GM12878 (cell line): ENCODE data around the gene XRCC6. TPM values are rescaled to one million over a fixed set of nuclear protein-coding genes. Genes with fewer than 3 reads are reported as not detected.

Experiments used
- BACH1 ChIP-seq: fragments of 450-650 bp; IDR thresholded peaks from 2 replicates; pipeline ENCODE4 v1.6.1; 2017; ENCODE audit warnings: mild to moderate bottlenecking, borderline replicate concordance
- BHLHE40 ChIP-seq, 2 experiments: fragments of 450-650 bp in 1 of 2; IDR thresholded peaks; 2 replicates each; pipeline ENCODE4 v1.6.1; 2011 to 2017; ENCODE audit warnings: low read depth in 2 of 2, borderline replicate concordance in 1 of 2, improper control_type of control experiment in 1 of 2, low read length in 1 of 2, mild to moderate bottlenecking in 1 of 2
- BRCA1 ChIP-seq: IDR thresholded peaks from 2 replicates; pipeline ENCODE4 v1.6.1; 2011; ENCODE audit warnings: low read depth, low read length, improper control_type of control experiment
- DPF2 ChIP-seq: fragments of 450-650 bp; IDR thresholded peaks from 2 replicates; pipeline ENCODE4 v1.6.1; 2017; ENCODE audit warnings: mild to moderate bottlenecking
- GABPA ChIP-seq: IDR thresholded peaks from 2 replicates; pipeline ENCODE4 v1.6.1; 2014; ENCODE audit warnings: antibody characterized with exemption, low read depth, mild to moderate bottlenecking, inconsistent platforms
- GATAD2B ChIP-seq: fragments of 450-650 bp; conservative IDR thresholded peaks from 2 replicates; pipeline ENCODE4 v1.6.1; 2017; ENCODE audit warnings: low read depth, mild to moderate bottlenecking, moderate library complexity
- JUND ChIP-seq: IDR thresholded peaks from 2 replicates; pipeline ENCODE4 v1.6.1; 2012; ENCODE audit warnings: low read depth, mild to moderate bottlenecking, low read length, improper control_type of control experiment, moderate library complexity
- MEF2B ChIP-seq: fragments of 450-650 bp; IDR thresholded peaks from 2 replicates; pipeline ENCODE4 v1.6.1; 2018; ENCODE audit warnings: mild to moderate bottlenecking, moderate library complexity; ENCODE audit not compliant: partially characterized antibody, poor library complexity, severe bottlenecking
- PML ChIP-seq: IDR thresholded peaks from 2 replicates; pipeline ENCODE4 v1.6.1; 2012; ENCODE audit warnings: low read length, inconsistent platforms
- SP1 ChIP-seq: IDR thresholded peaks from one replicate; pipeline ENCODE4 v1.6.1; 2011; ENCODE audit warnings: low read depth, low read length
- SRF ChIP-seq, 2 experiments: IDR thresholded peaks; 2 replicates each; pipeline ENCODE4 v1.6.1; 2011; ENCODE audit warnings: low read depth in 2 of 2, low read length in 2 of 2, mild to moderate bottlenecking in 1 of 2, moderate library complexity in 1 of 2
- TCF7 ChIP-seq: IDR thresholded peaks from 2 replicates; pipeline ENCODE4 v1.6.1; 2014; ENCODE audit warnings: antibody characterized with exemption, borderline replicate concordance
- ZNF207 ChIP-seq: fragments of 450-650 bp; IDR thresholded peaks from 2 replicates; pipeline ENCODE4 v1.6.1; 2014; ENCODE audit warnings: antibody characterized with exemption, mild to moderate bottlenecking, borderline replicate concordance
- polyA plus RNA-seq, 11 experiments: library from polyadenylated mRNA; depleted of rRNA in 4 of 11; unstranded in 6 of 11; stranded (reverse) in 5 of 11; fragments of >200 nt; fragmentation: Nextera tagmentation in 4 of 11; fragmentation: Illumina TruSeq in 1 of 11; extraction: Ambion mirVana in 4 of 11; extraction: Trizol in 1 of 11; gene quantifications; 1 replicate in 1 of 11; 2 replicates in 10 of 11; pipeline versions ENCODE4 v1.2.1 to v1.2.3, GENCODE V29; 2011 to 2016; ENCODE audit warnings: inconsistent platforms in 2 of 11, missing spikeins in 2 of 11, low read depth in 1 of 11
- total RNA-seq, 4 experiments: library from RNA; depleted of rRNA in 3 of 4; stranded (reverse); fragments of >200 nt in 3 of 4; fragmentation: Illumina TruSeq in 1 of 4; extraction: Trizol in 1 of 4; gene quantifications; 2 replicates each; pipeline versions ENCODE4 v1.2.1 to v1.2.3, GENCODE V29; 2013 to 2021
- TF ChIP-seq, protein P1 (sequence below): fragments of 450-650 bp; formaldehyde crosslinking; IDR thresholded peaks from 2 replicates; pipeline ENCODE4 v1.4.0; 2020; ENCODE audit warnings: mild to moderate bottlenecking, moderate library complexity
- TF ChIP-seq, protein P2 (sequence below): fragments of 450-650 bp; IDR thresholded peaks from 2 replicates; pipeline ENCODE4 v1.6.1; 2016; ENCODE audit warnings: mild to moderate bottlenecking
- TF ChIP-seq, protein P3 (sequence below): IDR thresholded peaks from 2 replicates; pipeline ENCODE4 v1.6.1; 2012; ENCODE audit warnings: low read length, inconsistent platforms
- TF ChIP-seq, protein P4 (sequence below): fragments of 450-650 bp; IDR thresholded peaks from 2 replicates; pipeline ENCODE4 v1.6.1; 2017; ENCODE audit warnings: mild to moderate bottlenecking
- TF ChIP-seq, protein P5 (sequence below): IDR thresholded peaks from 2 replicates; pipeline ENCODE4 v1.6.1; 2011; ENCODE audit warnings: low read depth, low read length, improper control_type of control experiment, borderline replicate concordance
- TF ChIP-seq, protein P6 (sequence below): IDR thresholded peaks from 2 replicates; pipeline ENCODE4 v1.6.1; 2012; ENCODE audit warnings: low read depth, low read length, improper control_type of control experiment

The XRCC6 gene
- total and polyA plus RNA-seq, 10 of the 15 experiments (the other 5 are each of a cell fraction or from before 2014, with no cell fraction given): 186 to 718 (median 348) TPM

DNA sequence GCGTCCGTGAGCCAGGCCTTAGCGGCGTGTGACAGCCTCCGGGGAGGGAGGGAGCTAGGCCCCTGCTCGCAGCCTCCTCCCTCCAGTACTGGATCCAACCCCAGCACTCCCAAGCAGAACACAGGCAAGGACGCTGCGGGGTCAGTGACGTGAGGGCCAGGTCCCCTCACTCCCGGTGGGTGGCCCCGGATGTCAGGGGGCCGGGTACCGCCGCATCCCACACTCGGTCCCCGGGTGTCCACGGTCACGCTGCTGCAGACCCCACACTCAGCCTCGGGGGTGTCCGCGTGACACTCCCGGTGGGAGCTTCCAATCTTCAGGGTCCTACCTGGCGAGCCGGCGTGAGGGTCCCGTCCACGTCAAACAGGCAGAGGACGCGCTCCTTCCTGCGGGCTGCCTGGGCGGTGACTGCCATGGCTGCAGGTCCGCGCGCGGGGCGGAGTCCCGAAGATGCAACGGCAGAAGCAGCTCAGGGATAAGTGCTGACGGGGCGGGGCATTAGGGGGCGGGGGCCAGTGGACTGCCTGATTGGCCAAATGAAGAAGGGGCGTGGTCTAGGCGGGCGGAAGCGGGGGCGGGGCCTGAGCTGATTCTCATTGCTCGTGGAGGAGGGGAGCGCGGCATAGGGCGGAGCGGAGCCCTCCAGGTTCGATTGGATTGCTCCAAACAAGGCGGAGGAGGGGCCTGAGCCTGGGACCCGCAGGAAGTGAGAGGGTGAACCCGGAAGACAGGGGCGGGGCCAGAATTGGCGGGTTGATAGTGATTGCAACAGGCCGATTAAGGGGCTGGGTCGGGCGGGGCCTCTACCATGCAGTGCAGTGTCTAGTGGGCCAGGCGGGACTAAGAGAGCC, 31.5 kb upstream of the XRCC6 start, which contains the start of gene PMM1 (continued):
- TF ChIP-seq, protein P1, sequence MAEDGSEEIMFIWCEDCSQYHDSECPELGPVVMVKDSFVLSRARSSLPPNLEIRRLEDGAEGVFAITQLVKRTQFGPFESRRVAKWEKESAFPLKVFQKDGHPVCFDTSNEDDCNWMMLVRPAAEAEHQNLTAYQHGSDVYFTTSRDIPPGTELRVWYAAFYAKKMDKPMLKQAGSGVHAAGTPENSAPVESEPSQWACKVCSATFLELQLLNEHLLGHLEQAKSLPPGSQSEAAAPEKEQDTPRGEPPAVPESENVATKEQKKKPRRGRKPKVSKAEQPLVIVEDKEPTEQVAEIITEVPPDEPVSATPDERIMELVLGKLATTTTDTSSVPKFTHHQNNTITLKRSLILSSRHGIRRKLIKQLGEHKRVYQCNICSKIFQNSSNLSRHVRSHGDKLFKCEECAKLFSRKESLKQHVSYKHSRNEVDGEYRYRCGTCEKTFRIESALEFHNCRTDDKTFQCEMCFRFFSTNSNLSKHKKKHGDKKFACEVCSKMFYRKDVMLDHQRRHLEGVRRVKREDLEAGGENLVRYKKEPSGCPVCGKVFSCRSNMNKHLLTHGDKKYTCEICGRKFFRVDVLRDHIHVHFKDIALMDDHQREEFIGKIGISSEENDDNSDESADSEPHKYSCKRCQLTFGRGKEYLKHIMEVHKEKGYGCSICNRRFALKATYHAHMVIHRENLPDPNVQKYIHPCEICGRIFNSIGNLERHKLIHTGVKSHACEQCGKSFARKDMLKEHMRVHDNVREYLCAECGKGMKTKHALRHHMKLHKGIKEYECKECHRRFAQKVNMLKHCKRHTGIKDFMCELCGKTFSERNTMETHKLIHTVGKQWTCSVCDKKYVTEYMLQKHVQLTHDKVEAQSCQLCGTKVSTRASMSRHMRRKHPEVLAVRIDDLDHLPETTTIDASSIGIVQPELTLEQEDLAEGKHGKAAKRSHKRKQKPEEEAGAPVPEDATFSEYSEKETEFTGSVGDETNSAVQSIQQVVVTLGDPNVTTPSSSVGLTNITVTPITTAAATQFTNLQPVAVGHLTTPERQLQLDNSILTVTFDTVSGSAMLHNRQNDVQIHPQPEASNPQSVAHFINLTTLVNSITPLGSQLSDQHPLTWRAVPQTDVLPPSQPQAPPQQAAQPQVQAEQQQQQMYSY (CRISPR knock-in tag): no peak
- TF ChIP-seq PML (no peak), TCF7 (no peak), BRCA1 (no peak), GABPA (peak; percentile 37; the same call in 1 of the 2 replicates), SP1 (peak; percentile 79), BACH1 (peak; percentile 64; the same call in 1 of the 2 replicates), BHLHE40 (IDR thresholded peaks at IDR 0.05; ENCODE audit: borderline replicate concordance in 1 of 2, low read depth in 2 of 2, low read length in 1 of 2) (0 out of 4 replicates have a peak, but pooled peaks have one; percentile 6 to 26), GATAD2B (peak; percentile 61; the same call in 1 of the 2 replicates), DPF2 (peak; percentile 26; the same call in 1 of the 2 replicates), ZNF207 (0 out of 2 replicates have a peak, but pooled peaks have one; percentile 24), JUND (no peak), MEF2B (no peak), SRF (IDR thresholded peaks at IDR 0.05; ENCODE audit: low read depth in 2 of 2, low read length in 2 of 2) (0 out of 4 replicates have a peak, but pooled peaks of 1 of the 2 experiments have one; percentile 21)
- TF ChIP-seq, protein P2, sequence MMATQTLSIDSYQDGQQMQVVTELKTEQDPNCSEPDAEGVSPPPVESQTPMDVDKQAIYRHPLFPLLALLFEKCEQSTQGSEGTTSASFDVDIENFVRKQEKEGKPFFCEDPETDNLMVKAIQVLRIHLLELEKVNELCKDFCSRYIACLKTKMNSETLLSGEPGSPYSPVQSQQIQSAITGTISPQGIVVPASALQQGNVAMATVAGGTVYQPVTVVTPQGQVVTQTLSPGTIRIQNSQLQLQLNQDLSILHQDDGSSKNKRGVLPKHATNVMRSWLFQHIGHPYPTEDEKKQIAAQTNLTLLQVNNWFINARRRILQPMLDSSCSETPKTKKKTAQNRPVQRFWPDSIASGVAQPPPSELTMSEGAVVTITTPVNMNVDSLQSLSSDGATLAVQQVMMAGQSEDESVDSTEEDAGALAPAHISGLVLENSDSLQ: peak; percentile 18; the same call in 1 of the 2 replicates
- TF ChIP-seq, protein P3, sequence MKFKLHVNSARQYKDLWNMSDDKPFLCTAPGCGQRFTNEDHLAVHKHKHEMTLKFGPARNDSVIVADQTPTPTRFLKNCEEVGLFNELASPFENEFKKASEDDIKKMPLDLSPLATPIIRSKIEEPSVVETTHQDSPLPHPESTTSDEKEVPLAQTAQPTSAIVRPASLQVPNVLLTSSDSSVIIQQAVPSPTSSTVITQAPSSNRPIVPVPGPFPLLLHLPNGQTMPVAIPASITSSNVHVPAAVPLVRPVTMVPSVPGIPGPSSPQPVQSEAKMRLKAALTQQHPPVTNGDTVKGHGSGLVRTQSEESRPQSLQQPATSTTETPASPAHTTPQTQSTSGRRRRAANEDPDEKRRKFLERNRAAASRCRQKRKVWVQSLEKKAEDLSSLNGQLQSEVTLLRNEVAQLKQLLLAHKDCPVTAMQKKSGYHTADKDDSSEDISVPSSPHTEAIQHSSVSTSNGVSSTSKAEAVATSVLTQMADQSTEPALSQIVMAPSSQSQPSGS: no peak
- TF ChIP-seq, protein P4, sequence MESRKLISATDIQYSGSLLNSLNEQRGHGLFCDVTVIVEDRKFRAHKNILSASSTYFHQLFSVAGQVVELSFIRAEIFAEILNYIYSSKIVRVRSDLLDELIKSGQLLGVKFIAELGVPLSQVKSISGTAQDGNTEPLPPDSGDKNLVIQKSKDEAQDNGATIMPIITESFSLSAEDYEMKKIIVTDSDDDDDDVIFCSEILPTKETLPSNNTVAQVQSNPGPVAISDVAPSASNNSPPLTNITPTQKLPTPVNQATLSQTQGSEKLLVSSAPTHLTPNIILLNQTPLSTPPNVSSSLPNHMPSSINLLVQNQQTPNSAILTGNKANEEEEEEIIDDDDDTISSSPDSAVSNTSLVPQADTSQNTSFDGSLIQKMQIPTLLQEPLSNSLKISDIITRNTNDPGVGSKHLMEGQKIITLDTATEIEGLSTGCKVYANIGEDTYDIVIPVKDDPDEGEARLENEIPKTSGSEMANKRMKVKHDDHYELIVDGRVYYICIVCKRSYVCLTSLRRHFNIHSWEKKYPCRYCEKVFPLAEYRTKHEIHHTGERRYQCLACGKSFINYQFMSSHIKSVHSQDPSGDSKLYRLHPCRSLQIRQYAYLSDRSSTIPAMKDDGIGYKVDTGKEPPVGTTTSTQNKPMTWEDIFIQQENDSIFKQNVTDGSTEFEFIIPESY: no peak
- TF ChIP-seq, protein P5, sequence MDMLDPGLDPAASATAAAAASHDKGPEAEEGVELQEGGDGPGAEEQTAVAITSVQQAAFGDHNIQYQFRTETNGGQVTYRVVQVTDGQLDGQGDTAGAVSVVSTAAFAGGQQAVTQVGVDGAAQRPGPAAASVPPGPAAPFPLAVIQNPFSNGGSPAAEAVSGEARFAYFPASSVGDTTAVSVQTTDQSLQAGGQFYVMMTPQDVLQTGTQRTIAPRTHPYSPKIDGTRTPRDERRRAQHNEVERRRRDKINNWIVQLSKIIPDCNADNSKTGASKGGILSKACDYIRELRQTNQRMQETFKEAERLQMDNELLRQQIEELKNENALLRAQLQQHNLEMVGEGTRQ: no peak
- TF ChIP-seq, protein P6, sequence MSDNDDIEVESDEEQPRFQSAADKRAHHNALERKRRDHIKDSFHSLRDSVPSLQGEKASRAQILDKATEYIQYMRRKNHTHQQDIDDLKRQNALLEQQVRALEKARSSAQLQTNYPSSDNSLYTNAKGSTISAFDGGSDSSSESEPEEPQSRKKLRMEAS: peak; percentile 33; the same call in 1 of the 2 replicates
